ENCODE measurements around the gene ZCWPW1. TPM values are rescaled to one million over a fixed set of nuclear protein-coding genes. Genes with fewer than 3 reads are reported as not detected.
"Not testable (repeated sequence)": the region's sequence is repeated elsewhere in the genome, so short reads cannot be mapped to it uniquely, and the experiment has no call there.

The ZCWPW1 gene
- total RNA-seq, 2 donors from 2014 or later, result 1.1 to 1.3 TPM

DNA sequence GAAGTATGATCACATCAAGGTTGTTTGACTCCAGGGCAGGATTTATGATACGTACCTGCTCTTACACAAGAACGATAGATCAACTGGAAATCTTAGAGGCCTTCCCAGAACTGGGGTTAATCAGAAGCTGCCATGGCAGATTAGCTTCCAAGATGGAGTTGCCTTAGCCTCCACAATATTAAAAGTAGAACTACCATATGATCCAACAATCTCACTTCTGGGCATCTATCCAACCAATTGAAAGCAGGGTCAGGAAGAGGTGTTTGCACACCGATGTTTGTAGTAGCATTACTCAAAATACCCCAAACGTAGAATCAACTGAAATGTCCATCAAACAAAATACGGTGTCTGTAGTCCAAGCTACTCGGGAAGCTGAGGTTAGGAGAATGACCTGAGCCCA is 64.0 kb downstream of the ZCWPW1 start:
- Histone ChIP-seq H3K4me3 (no peak overlapping the region), H3K27ac (no peak overlapping the region), H3K27me3 (no peaks in the 10 kb centered on the region), H3K9ac (ENCODE audit: low read depth in 2 of 2, low read length in 2 of 2) (no peak overlapping the region), H3K9me3 (no peaks in the 10 kb centered on the region), H3K4me1 (no peaks in the 10 kb centered on the region), H3K36me3 (peaks cover 10% of the 10 kb centered on the region)
- TF ChIP-seq, protein P1, sequence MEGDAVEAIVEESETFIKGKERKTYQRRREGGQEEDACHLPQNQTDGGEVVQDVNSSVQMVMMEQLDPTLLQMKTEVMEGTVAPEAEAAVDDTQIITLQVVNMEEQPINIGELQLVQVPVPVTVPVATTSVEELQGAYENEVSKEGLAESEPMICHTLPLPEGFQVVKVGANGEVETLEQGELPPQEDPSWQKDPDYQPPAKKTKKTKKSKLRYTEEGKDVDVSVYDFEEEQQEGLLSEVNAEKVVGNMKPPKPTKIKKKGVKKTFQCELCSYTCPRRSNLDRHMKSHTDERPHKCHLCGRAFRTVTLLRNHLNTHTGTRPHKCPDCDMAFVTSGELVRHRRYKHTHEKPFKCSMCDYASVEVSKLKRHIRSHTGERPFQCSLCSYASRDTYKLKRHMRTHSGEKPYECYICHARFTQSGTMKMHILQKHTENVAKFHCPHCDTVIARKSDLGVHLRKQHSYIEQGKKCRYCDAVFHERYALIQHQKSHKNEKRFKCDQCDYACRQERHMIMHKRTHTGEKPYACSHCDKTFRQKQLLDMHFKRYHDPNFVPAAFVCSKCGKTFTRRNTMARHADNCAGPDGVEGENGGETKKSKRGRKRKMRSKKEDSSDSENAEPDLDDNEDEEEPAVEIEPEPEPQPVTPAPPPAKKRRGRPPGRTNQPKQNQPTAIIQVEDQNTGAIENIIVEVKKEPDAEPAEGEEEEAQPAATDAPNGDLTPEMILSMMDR (IDR thresholded peaks at IDR 0.05), result no peak
- DNase-seq, result no peak
- intact Hi-C loops (cut with DNase I), result no loop called here

DNA sequence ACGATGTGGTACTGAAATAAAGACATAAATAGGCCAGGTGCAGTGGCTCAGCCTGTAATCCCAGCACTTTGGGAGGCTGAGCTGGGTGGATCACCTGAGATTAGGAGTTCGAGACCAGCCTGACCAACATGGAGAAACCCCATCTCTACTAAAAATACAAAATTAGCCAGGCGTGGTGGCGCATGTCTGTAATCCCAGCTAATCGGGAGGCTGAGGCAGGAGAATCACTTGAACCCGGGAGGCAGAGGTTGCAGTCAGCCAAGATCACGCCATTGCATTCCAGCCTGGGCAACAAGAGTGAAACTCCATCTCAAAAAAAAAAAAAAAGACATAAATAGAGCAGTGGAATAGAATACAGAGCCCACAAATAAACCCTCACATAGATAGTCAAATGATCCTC is 64.7 kb downstream of the ZCWPW1 start:
- H3K4me3 ChIP-seq; H3K27ac ChIP-seq; DNase-seq; H3K9ac ChIP-seq (ENCODE audit: low read depth in 2 of 2, low read length in 2 of 2); H3K9me3 ChIP-seq; H3K27me3 ChIP-seq; intact Hi-C loops (cut with DNase I); H3K4me1 ChIP-seq: not testable (repeated sequence)
- peaks cover 17% of the 10 kb centered on the region for H3K36me3 ChIP-seq

- Histone ChIP-seq H3K27ac (no peak overlapping the region), H3K4me3 (no peak overlapping the region), H3K36me3 (peaks cover 17% of the 10 kb centered on the region), H3K4me1 (no peaks in the 10 kb centered on the region), H3K27me3 (no peaks in the 10 kb centered on the region), H3K9me3 (no peaks in the 10 kb centered on the region), H3K9ac (ENCODE audit: low read depth in 2 of 2, low read length in 2 of 2) (no peak overlapping the region)
- TF ChIP-seq, protein P1 (IDR thresholded peaks at IDR 0.05), result no peak
- intact Hi-C loops (cut with DNase I), result no loop called here
- DNase-seq, result no peak
Observed at GRCh38 chr7:100363098-100363497, 65.4 kb downstream of the ZCWPW1 start.

GRCh38 chr7:100360135-100360854 is 68.2 kb downstream of the ZCWPW1 start:
- H3K4me3 ChIP-seq, result no peak overlapping the region
- peaks cover 30% of the 10 kb centered on the region for H3K36me3 ChIP-seq
- no peaks in the 10 kb centered on the region for H3K27me3 ChIP-seq
- H3K9me3 ChIP-seq, result no peaks in the 10 kb centered on the region
- DNase-seq, result no peak
- TF ChIP-seq, protein P1 (IDR thresholded peaks at IDR 0.05), result no peak
- no peak overlapping the region for H3K27ac ChIP-seq
- no peak overlapping the region for H3K9ac ChIP-seq (ENCODE audit: low read depth in 2 of 2, low read length in 2 of 2)
- intact Hi-C loops (cut with DNase I), result no loop called here
- no peaks in the 10 kb centered on the region for H3K4me1 ChIP-seq

- intact Hi-C loops (cut with DNase I), result no loop called here
- Histone ChIP-seq H3K9me3 (no peaks in the 10 kb centered on the region), H3K4me3 (no peak overlapping the region), H3K36me3 (peaks cover 39% of the 10 kb centered on the region), H3K4me1 (no peaks in the 10 kb centered on the region), H3K27ac (no peak overlapping the region), H3K27me3 (no peaks in the 10 kb centered on the region), H3K9ac (ENCODE audit: low read depth in 2 of 2, low read length in 2 of 2) (no peak overlapping the region)
- TF ChIP-seq, protein P1 (IDR thresholded peaks at IDR 0.05), result no peak
- DNase-seq, result no peak
Observed at GRCh38 chr7:100358857-100359212, 69.7 kb downstream of the ZCWPW1 start.

DNA sequence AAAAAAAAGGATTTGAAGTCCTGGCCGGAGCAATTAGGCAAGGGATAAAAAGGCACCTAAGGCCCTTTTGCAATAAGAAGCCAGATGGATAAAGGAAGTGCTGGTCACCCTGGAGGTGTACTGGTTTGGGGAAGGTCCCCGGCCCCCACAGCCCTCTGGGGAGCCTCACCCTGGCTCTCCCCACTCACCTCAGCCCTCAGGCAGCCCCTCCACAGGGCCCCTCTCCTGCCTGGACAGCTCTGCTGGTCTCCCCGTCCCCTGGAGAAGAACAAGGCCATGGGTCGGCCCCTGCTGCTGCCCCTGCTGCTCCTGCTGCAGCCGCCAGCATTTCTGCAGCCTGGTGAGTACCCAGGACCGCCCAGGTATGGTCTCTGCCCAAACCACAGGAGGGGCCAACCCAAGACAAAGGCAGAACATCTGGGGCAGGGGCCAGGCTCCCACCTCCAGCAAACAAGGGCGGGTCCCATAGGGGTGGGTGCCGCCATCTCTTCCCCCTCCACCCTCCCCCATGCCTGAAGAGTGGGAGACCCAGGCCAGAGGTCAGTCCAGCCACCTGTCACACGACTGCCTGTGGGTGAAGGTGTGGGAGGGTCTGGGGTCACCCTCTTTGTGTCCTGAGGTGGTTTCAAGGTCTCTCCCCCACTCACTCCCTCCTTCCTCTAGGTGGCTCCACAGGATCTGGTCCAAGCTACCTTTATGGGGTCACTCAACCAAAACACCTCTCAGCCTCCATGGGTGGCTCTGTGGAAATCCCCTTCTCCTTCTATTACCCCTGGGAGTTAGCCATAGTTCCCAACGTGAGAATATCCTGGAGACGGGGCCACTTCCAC is 70.3 kb downstream of the ZCWPW1 start, which contains the start of gene PILRB:
PILRB (plus strand) TSS at position 91 of the 830 bp plus-strand sequence; CDS start at position 277, 186 bp downstream.
- H3K36me3 ChIP-seq, result peaks cover 39% of the 10 kb centered on the region
- no peak within 1 kb of the TSS for H3K27ac ChIP-seq
- H3K4me1 ChIP-seq, result no peaks in the 10 kb centered on the region
- no peaks in the 10 kb centered on the region for H3K27me3 ChIP-seq
- H3K4me3 ChIP-seq, result no peak within 1 kb of the TSS
- intact Hi-C loops (cut with DNase I), result no loop called here
- H3K9me3 ChIP-seq, result no peaks in the 10 kb centered on the region
- no peak for DNase-seq
- no peak within 1 kb of the TSS for H3K9ac ChIP-seq (ENCODE audit: low read depth in 2 of 2, low read length in 2 of 2)
- TF ChIP-seq, protein P1 (IDR thresholded peaks at IDR 0.05), result no peak
